NCI-H2171 (cell line): Measurements from ENCODE around the gene RCN2.
"Not testable (repeated sequence)": the region's sequence is repeated elsewhere in the genome, so short reads cannot be mapped to it uniquely, and the experiment has no call there.

Experiments used
- DNase-seq: peaks from one replicate; lab custom pipeline; 2025; lab: John Stamatoyannopoulos, UW

Gene RCN2, protein sequence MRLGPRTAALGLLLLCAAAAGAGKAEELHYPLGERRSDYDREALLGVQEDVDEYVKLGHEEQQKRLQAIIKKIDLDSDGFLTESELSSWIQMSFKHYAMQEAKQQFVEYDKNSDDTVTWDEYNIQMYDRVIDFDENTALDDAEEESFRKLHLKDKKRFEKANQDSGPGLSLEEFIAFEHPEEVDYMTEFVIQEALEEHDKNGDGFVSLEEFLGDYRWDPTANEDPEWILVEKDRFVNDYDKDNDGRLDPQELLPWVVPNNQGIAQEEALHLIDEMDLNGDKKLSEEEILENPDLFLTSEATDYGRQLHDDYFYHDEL

DNA sequence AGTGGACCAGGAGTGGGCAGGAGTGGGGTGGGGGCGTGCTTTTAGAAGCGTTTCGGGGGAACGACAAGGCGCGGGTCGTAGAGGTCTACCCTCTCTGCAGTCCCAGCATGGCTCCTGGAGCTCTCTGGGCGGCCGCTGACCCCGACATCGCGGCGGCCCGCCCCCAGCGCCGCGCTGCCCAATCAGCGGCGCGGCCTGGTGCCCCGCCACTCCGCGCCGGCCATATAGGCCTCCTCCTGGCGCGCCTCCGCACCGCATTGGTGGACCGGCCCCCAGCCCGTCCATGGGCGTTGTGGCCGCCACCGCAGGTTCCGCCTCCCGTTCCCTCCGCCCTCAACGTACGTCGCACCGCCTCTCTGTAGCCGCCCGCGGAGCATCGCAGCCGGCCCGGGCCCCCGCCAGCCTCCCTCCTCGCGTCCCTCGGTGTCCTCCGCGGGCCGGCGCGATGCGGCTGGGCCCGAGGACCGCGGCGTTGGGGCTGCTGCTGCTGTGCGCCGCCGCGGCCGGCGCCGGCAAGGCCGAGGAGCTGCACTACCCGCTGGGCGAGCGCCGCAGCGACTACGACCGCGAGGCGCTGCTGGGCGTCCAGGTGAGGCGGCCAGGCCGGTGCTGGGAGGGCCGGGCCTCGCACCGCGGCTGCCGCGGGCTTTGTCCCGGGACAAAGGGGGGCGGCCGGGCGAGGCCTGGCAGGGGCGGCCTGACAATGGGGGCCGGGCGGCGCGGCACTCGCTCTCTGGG, at the start of gene RCN2:
Gene RCN2, plus strand, starts transcription at position 353 of the 738 bp plus-strand sequence. Its CDS starts 93 bp downstream, at position 446.
- peak; percentile 93 for DNase-seq

DNA sequence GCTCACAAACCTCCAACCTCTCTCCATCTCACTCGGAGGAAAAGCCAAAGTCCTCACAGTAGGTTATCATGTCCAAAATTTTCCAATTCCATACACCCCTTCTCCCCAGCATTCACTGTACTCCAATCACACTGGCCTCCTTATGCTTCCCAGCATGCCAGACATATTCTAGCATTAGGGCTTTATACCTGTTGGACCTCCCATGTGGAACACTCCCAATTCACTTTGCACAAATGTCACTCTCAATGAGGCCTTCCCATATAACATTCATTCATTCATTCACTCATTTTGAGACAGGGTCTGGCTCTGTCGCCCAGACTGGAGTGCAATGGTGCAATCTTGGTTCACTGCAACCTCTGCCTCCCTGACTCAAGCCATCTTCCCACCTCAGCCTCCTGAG, 46.3 kb upstream of the RCN2 start:
- no peak for DNase-seq

DNA sequence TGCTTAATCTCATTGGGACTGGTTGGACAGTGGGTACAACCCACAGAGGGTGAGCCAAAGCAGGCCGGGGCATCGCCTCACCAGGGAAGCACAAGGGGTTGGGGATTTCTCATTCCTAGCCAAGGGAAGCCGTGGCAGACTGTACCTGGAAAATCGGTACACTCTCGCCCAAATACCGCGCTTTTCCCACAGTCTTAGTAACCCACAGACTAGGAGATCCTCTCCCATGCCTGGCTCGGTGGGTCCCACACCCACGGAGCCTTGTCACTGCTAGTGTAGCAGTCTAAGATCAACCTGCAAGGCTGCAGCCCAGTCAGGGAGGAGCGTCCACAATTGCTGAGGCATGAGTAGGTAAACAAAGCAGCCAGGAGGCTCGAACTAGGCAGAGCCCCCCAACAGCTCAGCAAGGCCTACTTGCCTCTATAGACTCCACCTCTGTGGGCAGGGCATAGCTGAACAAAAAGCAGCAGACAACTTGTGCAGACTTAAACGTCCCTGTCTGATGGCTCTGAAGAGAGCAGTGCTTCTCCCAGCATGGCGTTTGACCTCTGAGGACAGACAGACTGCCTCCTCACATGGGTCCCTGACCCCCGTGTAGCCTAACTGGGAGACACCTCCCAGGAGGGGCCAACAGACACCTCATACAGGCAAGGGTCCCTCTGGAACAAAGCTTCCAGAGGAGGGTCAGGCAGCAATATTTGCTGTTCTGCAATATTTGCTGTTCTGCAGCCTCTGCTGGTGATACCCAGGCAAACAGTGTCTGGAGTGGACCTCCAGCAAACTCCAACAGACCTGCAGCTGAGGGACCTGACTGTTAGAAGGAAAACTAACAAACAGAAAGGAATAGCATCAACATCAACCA, 44.0 kb upstream of the RCN2 start:
- DNase-seq, result not testable (repeated sequence)

DNA sequence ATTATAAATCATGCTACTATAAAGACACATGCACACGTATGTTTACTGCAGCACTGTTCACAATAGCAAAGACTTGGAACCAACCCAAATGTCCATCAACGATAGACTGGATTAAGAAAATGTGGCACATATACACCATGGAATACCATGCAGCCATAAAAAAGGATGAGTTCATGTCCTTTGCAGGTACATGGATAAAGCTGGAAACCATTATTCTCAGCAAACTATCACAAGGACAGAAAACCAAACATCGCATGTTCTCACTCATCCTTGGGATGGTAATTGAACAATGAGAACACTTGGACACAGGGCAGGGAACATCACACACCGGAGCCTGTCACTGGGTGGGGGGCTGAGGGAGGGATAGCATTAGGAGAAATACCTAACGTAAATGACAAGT, 38.7 kb upstream of the RCN2 start:
- DNase-seq, result not testable (repeated sequence)

DNA sequence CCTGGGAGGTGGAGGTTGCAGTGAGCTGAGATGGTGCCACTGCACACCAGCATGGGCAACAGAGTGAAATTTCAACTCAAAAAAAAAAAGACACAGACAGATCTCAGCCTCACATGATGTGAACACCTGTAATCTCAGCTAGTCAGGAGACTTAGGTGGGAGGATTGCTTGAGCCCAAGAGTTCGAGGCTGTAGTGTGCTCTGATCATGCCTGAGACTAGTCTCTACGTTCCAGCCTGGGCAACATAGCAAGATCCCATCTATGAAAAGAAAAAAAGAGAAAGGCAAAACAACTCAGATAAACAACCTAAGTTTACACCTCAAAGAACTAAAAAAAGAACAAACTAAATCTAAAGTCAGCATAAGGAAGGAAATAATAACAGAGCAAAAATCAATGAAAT, 37.4 kb upstream of the RCN2 start:
- no peak for DNase-seq

DNA sequence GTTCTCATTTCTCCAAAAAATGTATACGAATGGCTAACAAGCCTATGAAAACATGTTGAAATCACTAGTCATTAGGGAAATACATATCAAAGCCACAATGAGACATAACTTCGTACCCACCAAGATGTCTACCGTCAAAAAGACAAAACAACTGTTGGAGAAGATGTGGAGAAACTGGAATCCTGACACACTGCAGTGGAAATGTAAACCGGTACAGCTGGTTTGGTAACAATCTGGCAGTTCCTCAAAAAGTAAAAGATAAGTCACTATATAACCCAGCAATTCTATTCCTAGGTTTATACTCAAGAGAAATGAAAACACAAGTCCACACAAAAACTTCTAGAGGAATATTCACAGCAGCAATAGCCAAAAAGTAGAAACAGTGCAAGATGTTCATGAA, 33.4 kb upstream of the RCN2 start:
- no peak for DNase-seq

DNA sequence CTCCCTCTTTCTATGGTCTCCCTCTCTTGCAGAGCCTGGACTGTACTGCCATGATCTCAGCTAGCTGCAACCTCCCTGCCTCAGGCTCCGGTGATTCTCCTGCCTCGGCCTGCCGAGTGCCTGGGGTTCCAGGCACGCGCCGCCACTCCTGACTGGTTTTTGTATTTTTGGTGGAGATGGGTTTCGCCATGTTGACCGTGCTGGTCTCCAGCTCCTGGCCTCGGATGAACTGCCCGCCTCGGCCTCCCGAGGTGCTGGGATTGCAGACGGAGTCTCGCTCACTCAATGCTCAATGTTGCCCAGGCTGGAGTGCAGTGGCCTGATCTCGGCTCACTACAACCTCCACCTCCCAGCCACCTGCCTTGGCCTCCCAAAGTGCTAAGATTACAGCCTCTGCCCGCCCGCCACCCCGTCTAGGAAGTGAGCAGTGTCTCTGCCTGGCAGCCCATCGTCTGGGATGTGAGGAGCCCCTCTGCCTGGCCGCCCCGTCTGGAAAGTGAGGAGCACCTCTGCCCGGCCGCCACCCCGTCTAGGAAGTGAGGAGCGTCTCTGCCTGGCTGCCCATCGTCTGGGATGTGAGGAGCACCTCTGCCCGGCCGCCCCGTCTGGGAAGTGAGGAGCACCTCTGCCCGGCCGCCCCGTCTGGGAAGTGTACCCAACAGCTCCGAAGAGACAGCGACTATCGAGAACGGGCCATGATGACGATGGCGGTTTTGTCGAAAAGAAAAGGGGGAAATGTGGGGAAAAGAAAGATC, 32.2 kb upstream of the RCN2 start:
- DNase-seq, result not testable (repeated sequence)

DNA sequence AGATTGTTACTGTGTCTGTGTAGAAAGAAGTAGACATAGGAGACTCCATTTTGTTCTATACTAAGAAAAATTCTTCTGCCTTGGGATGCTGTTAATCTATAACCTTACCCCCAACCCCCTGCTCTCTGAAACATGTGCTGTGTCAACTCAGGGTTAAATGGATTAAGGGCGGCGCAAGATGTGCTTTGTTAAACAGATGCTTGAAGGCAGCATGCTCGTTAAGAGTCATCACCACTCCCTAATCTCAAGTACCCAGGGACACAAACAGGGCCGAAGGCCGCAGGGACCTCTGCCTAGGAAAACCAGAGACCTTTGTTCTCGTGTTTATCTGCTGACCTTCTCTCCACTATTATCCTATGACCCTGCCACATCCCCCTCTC, 31.6 kb upstream of the RCN2 start:
- not testable (repeated sequence) for DNase-seq

DNA sequence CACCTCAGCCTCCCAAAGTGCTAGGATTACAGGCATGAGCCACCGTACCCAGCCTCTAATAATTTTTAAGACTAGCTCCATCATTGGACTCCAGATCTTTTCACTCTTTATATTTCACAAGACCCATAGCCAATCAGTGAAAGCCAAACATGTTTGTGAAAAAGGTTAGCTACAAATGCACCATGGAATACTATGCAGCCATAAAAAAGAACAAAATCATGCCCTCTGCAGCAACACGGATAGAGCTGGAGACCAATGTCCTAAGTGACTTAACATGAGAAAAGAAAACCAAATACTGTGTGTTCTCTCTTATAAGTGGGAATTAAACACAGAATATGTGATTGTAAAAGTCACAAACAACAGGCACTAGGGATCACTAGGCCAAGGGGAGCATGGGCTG, 29.6 kb upstream of the RCN2 start:
- DNase-seq, result no peak

DNA sequence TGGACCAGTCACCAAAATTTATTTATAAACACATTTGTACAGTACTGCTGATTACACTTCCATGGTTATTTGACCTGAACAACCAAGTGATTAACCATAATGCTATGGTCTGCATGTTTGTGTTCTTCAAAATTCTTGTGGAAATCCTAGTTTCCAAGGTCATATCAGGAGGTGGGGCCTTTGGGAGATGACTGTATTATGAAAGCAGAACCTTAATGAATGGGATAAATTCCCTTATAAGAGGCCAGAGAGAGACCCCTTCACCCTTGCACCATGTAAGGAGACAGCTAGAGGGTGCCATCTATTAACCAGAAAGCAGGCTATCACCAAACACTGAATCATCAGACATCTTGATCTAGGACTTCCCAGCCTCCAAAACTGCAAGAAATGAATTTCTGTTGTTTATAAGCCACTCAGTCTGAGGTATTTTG, 28.3 kb upstream of the RCN2 start:
- no peak for DNase-seq

DNA sequence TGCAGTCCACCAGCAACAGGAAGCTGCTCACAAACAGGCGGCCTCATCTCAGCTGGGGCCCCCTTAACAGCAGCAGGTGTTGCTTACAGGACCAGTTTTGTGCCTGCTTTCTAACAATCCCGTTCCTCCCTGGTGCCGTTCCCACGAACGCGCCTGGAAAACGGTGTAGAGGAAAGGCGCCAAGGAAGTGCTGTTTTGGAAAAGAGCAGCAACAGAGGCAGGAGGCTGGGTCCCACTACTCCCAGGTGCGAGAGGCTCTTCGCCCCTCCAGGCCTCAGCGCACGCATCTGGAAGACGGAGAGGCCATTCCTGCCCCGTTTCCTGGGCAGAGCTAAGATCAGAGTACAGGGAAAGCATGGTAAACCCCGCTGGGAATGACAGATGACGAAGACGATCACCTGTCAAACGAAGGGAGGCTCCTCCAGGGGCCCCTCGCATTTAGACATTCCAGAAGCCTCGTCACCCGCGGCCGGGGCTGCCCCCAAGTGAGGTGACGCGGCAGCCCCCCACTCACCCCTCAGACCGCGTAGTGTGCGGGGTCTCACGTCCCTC, 27.0 kb upstream of the RCN2 start:
- DNase-seq, result peak; percentile 56

DNA sequence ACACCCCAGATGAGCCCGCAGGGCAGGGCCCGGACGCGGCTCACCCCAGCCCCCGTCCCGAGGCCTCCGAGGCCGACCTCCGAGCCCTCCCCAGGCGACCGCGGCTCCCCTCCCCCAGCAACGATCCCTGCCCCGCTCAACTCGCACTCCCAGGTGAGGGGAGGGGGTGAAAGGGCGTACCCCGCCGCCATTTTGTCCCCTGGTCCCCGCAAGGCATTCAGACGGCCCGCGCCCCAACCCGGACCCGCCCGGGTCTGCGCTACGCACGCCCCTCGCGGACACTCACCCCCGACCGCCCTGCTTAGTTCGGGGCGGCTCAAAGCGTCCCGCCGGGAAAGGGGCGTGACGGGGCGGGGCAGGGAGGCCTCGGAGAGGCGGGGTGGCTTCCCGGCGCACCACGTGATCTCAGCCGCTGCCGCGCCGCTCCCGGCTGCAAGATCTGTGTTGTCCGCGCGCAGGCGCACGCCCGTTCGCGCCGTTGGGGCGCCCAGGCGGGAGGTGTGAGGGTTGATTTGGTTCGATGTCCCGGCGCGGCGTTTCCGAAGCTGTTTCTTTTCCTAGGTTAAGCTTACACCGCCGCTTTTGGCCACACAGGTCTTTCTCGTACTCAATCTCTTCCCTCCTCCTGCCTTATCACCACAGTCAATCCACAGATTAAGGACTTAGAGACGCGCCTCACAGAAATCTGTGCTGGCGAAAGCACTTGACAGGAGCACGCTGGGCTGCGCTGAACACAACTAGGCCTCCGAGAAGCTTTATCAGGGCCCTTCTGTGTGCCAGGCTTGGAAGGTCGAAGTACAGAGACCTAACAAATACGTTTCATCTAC, 26.3 kb upstream of the RCN2 start, which contains the start of gene SCAPER:
Gene SCAPER, minus strand, starts transcription at position 328 of the 827 bp plus-strand sequence. CDS start 21,523 bp downstream, outside the sequence.
- peak; percentile 87 for DNase-seq

DNA sequence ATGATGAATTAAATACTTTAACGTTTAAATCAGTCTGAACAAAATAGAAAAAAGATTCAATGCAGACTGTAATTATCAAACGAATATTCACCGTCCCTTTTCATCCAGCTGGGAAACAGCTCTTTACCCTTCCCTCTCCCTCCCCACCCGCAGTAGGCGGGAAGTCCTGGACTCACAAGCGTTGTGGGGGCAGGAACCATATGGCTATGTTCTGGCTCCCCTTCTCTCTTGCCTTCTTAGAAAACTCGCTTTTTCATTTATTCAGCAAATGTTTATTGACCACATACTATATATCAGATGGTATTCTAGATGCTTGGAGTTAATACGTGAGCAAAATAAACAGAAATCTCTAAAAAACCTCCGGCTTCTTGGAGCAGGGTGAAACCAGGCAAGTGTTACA, 25.7 kb upstream of the RCN2 start:
- DNase-seq, result no peak

DNA sequence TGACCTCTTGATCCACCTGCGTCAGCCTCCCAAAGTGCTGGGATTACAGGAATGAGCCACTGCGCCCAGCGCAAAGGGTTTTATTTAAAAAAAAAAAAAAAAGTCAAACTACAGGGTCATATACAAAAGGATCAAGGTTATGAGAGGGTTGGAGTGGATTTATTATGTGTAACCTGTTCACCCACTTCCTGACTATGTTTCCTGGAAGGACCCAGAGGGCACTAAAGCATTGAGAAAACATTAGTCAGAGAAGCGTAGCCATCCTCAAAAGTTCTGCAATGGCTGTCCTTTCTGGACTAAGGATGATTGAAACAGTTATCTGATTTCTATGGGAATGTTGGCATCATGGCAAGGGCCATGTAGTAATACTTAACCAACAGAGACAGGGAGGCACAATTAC, 19.1 kb upstream of the RCN2 start:
- DNase-seq, result no peak

DNA sequence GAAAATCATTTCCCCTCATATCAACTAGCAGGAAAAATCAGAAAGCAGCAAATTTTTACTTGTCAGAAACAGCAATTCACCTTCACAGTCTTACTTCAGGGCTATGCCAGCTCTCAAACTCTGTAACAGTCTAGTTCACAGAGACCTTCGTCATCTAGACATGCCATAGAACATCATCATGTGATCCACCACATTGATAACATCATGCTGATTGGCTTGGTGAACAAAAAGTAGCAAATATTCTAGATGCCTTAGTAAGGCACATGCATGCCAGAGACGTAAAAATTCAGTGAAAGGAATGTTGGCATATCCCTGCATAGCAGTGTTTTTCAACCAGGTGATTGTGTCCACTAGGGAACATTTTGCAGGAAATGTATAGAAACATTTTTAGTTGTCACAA, 17.8 kb upstream of the RCN2 start:
- DNase-seq, result no peak

DNA sequence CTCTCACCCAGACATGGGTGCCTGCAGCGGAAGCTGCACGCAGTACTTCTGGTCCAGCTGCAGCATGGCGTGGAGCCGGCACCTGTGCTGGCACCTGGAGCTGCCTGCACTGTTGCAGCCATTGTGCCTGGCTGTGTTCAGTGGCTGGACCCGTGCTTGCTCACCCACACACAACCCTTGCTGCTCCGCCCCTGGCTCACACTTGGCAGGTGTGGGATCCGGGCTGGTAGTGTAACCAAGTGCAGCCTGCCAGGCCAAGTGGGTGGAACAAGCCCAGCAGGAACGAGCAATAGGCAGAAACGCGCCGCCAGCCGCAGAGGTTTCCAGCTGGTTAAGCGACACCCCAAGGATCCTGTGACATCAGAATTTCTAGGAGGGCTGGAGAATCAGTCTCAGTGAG, 15.2 kb upstream of the RCN2 start:
- DNase-seq, result no peak

DNA sequence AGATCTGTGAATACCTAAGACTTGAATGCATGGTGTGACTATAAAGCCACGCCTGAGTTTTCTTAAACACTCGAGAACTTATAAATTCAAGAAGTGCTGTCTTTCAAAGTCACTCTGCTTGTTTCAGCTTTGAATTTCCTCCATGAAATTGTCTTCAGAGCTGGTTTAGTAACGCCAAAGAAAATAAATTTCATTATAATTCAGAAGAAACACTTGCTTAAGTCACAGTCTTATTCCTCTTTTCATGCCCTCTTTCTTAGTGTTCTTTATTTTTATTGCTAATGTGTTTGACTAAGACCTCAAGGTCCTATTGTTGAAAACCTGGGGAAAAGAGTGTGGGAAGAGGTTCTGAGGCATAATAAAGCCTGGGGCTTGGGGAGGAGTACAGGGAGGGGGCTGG, 3.3 kb upstream of the RCN2 start:
- DNase-seq, result no peak

DNA sequence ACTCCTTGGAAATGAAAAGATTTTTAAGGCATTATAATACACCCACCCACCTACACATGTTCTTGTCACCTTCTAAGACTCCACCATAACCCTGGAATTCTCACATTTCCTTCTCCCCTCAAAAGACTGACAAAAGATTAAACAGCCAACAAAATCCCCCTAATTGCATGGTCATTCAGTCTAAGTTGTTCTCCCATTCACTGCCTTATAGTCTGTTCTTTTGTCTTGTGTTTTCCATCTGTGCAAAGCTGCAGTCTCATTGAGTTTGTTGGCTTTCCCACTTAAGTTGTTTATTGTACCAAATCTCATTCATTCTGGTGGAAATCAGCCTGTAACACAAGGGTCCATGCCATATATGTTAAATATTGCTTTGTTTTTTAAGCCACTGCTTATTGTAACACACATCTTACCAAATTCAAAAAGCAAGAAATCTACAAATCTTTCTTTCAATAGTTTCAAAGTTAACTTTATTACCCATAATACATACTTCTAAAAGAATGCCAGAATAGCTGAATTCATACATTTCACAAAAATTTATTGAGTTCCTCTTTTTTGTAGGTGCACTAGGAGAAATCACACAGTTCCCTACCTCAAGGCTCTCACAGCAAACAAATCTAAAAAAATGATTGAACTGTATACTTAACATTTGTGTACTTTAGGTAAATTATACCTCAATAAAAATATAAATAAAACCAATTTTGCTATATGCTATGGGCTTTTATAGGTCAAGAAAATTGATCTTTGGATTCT, 2.4 kb upstream of the RCN2 start:
- no peak for DNase-seq

DNA sequence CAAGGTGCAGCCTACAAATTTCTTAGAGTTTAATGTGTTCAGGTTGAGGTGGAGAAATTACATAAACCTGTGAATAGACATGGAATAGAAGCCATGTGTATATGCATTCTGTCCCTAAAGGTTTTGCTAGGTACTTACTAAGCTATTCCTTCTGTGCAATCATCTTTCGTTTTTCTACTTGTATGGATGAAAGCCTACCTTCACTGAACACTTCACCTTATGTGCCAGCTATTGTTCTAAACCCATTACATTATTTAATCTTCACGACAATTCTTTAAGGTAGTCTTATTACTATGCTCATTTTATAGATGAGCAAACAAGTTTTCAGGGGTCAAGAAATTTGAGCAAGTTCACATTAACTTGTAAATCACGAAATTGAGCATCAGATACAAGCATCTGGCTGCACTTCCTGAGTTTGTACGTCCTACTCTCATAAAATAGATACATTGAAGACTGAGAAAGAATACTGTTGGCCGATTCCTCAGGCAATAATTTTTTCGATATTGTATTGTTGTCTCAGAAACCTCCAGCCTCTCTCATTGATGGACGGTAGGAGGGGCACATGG, 635 bp upstream of the RCN2 start:
- no peak for DNase-seq
